GM18519 (cell line): ENCODE results near the gene MTERF4.

Experiments used
- ATAC-seq: cut with Tn5 transposase; IDR thresholded peaks from one replicate; pipeline ENCODE4 v1.9.1; 2021; ENCODE audit warnings: mild to moderate bottlenecking, moderate library complexity; ENCODE audit not compliant: unreplicated experiment, low FRiP score

Gene MTERF4

DNA sequence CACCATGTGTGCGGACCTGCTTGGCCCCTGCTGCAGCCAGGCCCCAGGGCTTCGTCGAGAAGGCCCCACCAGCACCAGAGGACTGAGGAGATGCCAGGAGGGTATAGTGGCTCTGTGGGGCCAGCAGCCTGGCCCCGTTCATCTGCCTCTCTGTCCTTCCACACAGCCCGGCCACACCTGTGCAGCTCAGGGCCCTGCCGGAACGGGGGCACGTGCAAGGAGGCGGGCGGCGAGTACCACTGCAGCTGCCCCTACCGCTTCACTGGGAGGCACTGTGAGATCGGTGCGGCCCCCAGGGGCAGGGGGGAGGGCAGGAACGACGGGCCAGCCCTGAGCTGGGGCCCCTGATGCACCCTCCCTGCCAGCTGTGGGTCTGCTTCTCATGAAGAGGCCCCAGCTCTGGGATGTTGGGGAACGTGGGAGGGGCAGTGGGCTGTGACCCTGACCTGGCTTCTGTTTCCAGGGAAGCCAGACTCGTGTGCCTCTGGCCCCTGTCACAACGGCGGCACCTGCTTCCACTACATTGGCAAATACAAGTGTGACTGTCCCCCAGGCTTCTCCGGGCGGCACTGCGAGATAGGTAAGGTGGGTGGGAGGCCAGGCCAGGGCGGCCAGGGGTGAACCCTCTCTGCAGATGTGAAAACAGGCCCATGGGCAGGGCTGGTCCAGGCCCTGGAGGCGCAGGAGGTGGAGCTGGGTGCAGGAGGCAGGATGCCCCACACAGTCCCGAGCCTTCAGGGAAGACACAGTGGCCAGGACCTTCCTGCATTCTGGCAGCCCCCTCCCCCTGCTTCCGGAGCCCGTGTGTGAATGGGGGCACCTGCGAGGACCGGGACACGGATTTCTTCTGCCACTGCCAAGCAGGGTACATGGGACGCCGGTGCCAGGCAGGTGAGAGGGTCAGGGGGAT lies 50.3 kb downstream of the MTERF4 start:
- ATAC-seq, result no peak

DNA sequence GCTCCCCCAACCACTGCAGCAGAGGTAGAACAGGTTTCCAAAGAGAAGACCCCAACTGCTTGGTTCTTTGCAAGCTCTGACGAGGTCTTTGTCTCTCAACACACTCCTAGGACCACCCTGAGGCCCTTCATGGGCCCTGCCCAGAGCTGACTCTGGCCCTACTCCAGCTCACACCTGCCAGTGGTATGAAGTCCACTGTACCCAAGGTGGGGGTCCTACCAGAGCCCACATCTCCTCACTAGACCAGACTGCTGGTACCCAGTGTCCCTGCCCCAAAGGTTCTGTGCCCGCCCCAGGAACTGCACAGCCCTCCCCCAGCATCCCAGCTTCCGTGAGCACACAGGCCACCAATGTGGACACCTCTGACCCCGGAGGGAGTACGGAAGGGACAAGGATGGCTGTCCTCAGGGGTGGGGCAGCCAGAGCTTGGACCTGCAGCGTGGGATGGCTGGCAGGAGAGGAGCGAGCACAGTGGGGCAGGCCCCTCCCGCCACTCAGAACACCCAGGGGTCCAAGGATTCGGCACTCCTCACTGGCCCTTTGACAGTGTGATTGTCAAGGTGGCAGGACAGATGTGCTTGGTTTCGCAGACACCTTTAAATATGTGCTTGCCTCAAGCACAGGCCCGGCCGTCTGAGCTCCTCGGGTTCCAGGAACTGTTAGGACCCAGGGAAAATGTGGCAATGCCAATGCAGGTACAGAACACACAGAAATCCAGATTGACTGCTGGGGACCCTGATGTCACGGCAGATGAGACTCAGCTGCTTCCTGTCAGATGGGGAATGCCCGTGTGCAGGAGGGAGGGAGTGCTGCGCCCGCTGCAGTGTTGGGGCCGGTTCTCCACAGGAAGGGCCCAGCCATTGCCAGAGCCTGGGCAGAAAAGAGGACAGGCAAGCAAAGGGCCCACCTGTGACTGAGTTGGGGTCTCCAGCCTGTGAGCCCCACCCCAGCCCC lies 51.2 kb downstream of the MTERF4 start:
- no peak for ATAC-seq

DNA sequence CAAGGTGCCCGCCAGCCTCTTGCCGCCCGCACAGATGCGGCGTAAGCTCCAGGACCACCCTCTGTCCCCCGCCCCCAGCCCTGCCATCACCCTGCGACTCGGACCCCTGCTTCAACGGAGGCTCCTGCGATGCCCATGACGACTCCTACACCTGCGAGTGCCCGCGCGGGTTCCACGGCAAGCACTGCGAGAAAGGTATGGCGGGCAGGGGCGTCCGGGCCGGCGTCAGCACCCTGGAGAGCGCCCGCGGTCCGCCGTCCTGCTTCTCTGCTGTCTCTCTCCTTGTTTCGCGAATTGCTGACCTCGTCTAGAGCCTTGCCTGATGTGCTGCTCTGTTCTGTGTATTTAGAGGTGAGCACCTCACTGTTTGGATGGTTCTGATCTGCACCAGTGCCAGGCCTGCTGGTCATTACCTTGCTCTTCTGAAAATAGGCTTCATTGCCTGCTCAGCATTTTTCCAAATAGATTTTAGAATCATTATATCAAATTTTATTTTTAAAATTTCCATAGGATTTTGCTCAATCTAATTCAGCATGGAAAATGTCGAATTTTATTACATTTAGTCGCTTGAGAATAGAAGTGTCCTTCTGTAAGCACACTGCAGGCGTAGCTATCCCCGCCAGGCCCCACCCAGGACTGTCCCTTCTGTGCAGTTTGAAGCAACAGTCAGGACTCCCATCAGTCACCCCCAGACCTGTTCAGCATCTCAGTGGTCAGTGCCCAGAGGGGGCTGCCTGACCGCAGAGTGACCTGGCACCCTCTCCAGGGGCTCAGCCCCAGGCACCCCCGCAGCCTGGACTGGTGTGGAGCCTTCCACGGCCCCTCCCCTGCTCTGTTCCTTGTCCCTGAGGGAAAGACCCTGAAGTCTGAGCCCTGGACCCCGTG lies 52.1 kb downstream of the MTERF4 start:
- no peak for ATAC-seq

DNA sequence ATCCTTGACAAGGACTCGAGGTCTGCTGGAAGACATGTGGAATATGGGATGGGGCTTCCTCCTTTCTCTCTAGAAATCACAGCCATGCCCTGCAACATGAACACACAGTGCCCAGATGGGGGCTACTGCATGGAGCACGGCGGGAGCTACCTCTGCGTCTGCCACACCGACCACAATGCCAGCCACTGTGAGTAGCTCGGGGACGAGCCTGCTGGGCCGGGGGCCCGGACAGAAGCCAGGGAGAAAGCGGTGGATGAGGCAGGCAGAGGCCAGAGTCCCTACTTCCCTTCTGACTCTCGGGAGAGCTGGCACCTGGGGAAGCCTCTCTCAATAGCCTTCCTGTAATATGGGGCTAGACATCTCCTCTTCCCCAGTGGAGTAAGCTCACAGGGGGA lies 53.1 kb downstream of the MTERF4 start:
- no peak for ATAC-seq

DNA sequence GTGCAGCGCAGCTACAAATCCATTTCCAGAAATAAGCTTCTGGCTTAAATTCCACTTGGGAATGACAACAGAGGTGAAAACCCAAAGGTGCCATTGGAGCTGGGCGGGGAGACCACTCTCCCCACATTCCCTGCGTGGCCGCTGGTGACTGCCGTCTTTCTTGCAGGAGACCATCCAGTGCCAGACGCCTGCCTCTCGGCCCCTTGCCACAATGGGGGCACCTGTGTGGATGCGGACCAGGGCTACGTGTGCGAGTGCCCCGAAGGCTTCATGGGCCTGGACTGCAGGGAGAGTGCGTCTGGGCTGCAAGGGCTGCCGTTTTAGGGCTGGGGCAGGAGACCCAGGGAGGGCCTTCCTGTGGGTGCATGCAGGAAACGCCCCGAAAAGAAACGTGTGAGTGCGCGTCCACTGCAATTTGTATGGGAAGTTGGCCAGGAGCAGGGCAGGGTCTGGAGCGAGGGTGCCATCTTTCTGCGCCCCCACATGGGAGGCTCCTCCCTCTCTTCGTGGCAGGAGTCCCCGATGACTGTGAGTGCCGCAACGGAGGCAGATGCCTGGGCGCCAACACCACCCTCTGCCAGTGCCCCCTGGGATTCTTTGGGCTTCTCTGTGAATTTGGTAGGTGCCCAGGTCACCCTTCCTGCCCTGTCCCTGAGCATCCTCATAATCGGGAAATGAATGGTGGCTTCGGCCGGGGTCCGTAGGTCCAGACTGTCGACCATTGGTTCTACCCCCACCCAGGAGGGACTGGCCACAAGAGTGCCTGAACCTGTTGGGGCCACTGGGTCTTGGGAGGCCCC lies 53.7 kb downstream of the MTERF4 start:
- no peak for ATAC-seq

DNA sequence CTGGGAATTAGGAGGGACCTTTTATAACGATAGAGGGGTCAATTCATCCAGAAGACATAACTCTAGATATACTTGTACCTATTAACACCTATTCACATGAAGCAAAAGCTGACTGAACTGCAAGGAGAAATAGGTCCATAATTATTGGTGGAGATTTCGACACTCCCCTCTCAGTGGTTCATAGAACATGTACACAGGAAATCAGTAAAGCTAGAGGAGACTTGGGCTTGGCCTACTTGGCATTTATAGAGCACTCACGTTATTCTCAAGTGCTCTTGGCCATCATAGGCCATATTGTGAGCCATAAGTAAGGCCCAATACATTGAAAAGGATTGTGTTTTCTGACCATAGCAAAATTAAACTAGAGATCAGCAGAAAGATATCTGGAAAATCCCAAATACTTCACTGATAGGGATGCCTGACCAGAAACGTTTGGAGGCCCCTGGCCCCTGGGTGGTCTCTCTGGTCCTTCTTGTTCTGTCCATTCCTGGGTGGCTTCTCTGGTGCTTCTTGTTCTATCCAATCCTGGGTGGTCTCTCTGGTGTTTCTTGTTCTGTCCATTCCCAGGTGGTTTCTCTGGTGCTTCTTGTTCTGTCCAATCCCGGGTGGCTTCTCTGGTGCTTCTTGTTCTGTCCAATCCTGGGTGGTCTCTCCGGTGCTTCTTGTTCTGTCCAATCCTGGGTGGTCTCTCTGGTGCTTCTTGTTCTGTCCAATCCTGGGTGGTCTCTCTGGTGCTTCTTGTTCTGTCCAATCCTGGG lies 54.7 kb downstream of the MTERF4 start:
- no peak for ATAC-seq
